Fibroblast of upper back skin (primary cell): Measurements from ENCODE around the gene DGUOK.

ENCODE experiments used
- DNase-seq: peaks from one replicate; pipeline ENCODE4 v3.0.0-alpha.2; 2013

DGUOK gene

GRCh38 chr2:73956218-73956865 lies 29.7 kb downstream of the DGUOK start:
- DNase-seq, result no peak

GRCh38 chr2:73961274-73961673 lies 34.6 kb downstream of the DGUOK start:
- no peak for DNase-seq

GRCh38 chr2:73961823-73962615 lies 35.3 kb downstream of the DGUOK start:
- DNase-seq, result no peak

GRCh38 chr2:73962798-73963197 lies 36.1 kb downstream of the DGUOK start:
- DNase-seq, result no peak

GRCh38 chr2:73963385-73964120 lies 36.9 kb downstream of the DGUOK start:
- DNase-seq, result no peak

GRCh38 chr2:73964223-73964622 lies 37.5 kb downstream of the DGUOK start:
- no peak for DNase-seq

GRCh38 chr2:73965053-73965452 lies 38.4 kb downstream of the DGUOK start:
- DNase-seq, result no peak

GRCh38 chr2:73968357-73968937 lies 41.8 kb downstream of the DGUOK start:
- DNase-seq, result no peak

- no peak for DNase-seq
These were observed 42.7 kb downstream of the DGUOK start for GRCh38 chr2:73969356-73969755.

- DNase-seq, result no peak
These were observed 43.6 kb downstream of the DGUOK start for GRCh38 chr2:73970141-73970803.

GRCh38 chr2:73970850-73971471 lies 44.3 kb downstream of the DGUOK start:
- DNase-seq, result no peak

GRCh38 chr2:73971722-73972121 lies 45.0 kb downstream of the DGUOK start:
- DNase-seq, result peak; percentile 21

GRCh38 chr2:73972846-73973245 lies 46.2 kb downstream of the DGUOK start:
- DNase-seq, result no peak

GRCh38 chr2:73975731-73976130 lies 49.1 kb downstream of the DGUOK start:
- DNase-seq, result no peak

GRCh38 chr2:73976803-73977202 lies 50.1 kb downstream of the DGUOK start:
- DNase-seq, result no peak

- DNase-seq, result no peak
These were observed 50.8 kb downstream of the DGUOK start for GRCh38 chr2:73977466-73977865.

- no peak for DNase-seq
These were observed 52.3 kb downstream of the DGUOK start for GRCh38 chr2:73979021-73979420.

- DNase-seq, result peak; percentile 80
These were observed 53.0 kb downstream of the DGUOK start for GRCh38 chr2:73979686-73980085.

GRCh38 chr2:73980566-73980965 lies 53.9 kb downstream of the DGUOK start:
- no peak for DNase-seq

- no peak for DNase-seq
These were observed 54.7 kb downstream of the DGUOK start for GRCh38 chr2:73981081-73982001.

GRCh38 chr2:73982140-73982617 lies 55.5 kb downstream of the DGUOK start:
- no peak for DNase-seq
